ENCODE measurements around the gene CHMP2A. TPM values are rescaled to one million over a fixed set of nuclear protein-coding genes. Genes with fewer than 3 reads are reported as not detected.

The CHMP2A gene
- total RNA-seq, 2 donors from 2014 or later, result 96.9 to 103 TPM

- intact Hi-C loops (cut with DNase I), result no loop called here
- no peak for DNase-seq (ENCODE audit: low spot score)
These were observed 16.7 kb upstream of the CHMP2A start for GRCh38 chr19:58571575-58571947.

GRCh38 chr19:58570770-58571574 lies 16.1 kb upstream of the CHMP2A start:
- peak; percentile 72 for DNase-seq (ENCODE audit: low spot score)
- intact Hi-C loops (cut with DNase I), result no loop called here

- intact Hi-C loops (cut with DNase I), result no loop called here
- peak; percentile 80 for DNase-seq (ENCODE audit: low spot score)
These were observed 15.2 kb upstream of the CHMP2A start for GRCh38 chr19:58569943-58570670.

- DNase-seq (ENCODE audit: low spot score), result peak; percentile 70
- intact Hi-C loops (cut with DNase I), result no loop called here
These were observed 14.5 kb upstream of the CHMP2A start for GRCh38 chr19:58569191-58569942.

- no peak for DNase-seq (ENCODE audit: low spot score)
These were observed 13.7 kb upstream of the CHMP2A start for GRCh38 chr19:58568453-58569130.

GRCh38 chr19:58566989-58567388 lies 12.1 kb upstream of the CHMP2A start:
- DNase-seq (ENCODE audit: low spot score), result no peak
- intact Hi-C loops (cut with DNase I), result no loop called here

More at GRCh38 chr19:58568453-58569130, 13.7 kb upstream of the CHMP2A start:
- intact Hi-C loops (cut with DNase I), result no loop called here

GRCh38 chr19:58563823-58564222 lies 8.9 kb upstream of the CHMP2A start:
- DNase-seq (ENCODE audit: low spot score), result no peak

GRCh38 chr19:58563034-58563573 lies 8.2 kb upstream of the CHMP2A start:
- intact Hi-C loops (cut with DNase I), result no loop called here
- peak; percentile 81 for DNase-seq (ENCODE audit: low spot score)

More at GRCh38 chr19:58563823-58564222, 8.9 kb upstream of the CHMP2A start:
- intact Hi-C loops (cut with DNase I), result no loop called here

GRCh38 chr19:58562122-58563033 lies 7.5 kb upstream of the CHMP2A start:
- intact Hi-C loops (cut with DNase I), result no loop called here
- peak; percentile 87 for DNase-seq (ENCODE audit: low spot score)

GRCh38 chr19:58561373-58562121 lies 6.6 kb upstream of the CHMP2A start:
- no peak for DNase-seq (ENCODE audit: low spot score)
- intact Hi-C loops (cut with DNase I), result no loop called here

- DNase-seq (ENCODE audit: low spot score), result no peak
- intact Hi-C loops (cut with DNase I), result no loop called here
These were observed 6.0 kb upstream of the CHMP2A start for GRCh38 chr19:58560921-58561320.

GRCh38 chr19:58560007-58560887 lies 5.3 kb upstream of the CHMP2A start:
- no peak for DNase-seq (ENCODE audit: low spot score)
- intact Hi-C loops (cut with DNase I), result no loop called here

- intact Hi-C loops (cut with DNase I), result no loop called here
- peak; percentile 97 for DNase-seq (ENCODE audit: low spot score)
These were observed 4.5 kb upstream of the CHMP2A start for GRCh38 chr19:58559275-58560006.

- DNase-seq (ENCODE audit: low spot score), result peak; percentile 100
- intact Hi-C loops (cut with DNase I), result no loop called here
These were observed 3.8 kb upstream of the CHMP2A start for GRCh38 chr19:58558623-58559274.

- DNase-seq (ENCODE audit: low spot score), result peak; percentile 91
- intact Hi-C loops (cut with DNase I), result no loop called here
These were observed 3.2 kb upstream of the CHMP2A start, which contains the start of gene UBE2M for GRCh38 chr19:58558066-58558622. Gene UBE2M, minus strand, starts transcription at chr19:58558611. Its CDS starts 230 bp downstream, at chr19:58558381.

Data from posterior vena cava (tissue), 2 donors.